Ovary (tissue), 3 donors: ENCODE results near the gene TACO1.

Experiments
- EP300 ChIP-seq: sonication (generic); formaldehyde crosslinking; IDR thresholded peaks from one replicate; pipeline ENCODE4 v1.6.1; 2017; ENCODE audit warnings: antibody characterized with exemption
- POLR2A ChIP-seq: fragments of 450-650 bp; IDR thresholded peaks from one replicate; pipeline ENCODE4 v1.6.1; 2017; ENCODE audit warnings: antibody characterized with exemption, mild to moderate bottlenecking, moderate library complexity
- TF ChIP-seq, protein P1 (sequence below), 3 donors: fragments of 450-650 bp in 2 of 3; fragments of 200-600 bp in 1 of 3; IDR thresholded peaks; one replicate each; pipeline versions ENCODE4 v1.5.1 to v1.8.0; 2016 to 2022; ENCODE audit warnings: antibody characterized with exemption in 3 of 3, mild to moderate bottlenecking in 1 of 3
- donor health status: DM: no; HTN: no; CAD: no.

DNA sequence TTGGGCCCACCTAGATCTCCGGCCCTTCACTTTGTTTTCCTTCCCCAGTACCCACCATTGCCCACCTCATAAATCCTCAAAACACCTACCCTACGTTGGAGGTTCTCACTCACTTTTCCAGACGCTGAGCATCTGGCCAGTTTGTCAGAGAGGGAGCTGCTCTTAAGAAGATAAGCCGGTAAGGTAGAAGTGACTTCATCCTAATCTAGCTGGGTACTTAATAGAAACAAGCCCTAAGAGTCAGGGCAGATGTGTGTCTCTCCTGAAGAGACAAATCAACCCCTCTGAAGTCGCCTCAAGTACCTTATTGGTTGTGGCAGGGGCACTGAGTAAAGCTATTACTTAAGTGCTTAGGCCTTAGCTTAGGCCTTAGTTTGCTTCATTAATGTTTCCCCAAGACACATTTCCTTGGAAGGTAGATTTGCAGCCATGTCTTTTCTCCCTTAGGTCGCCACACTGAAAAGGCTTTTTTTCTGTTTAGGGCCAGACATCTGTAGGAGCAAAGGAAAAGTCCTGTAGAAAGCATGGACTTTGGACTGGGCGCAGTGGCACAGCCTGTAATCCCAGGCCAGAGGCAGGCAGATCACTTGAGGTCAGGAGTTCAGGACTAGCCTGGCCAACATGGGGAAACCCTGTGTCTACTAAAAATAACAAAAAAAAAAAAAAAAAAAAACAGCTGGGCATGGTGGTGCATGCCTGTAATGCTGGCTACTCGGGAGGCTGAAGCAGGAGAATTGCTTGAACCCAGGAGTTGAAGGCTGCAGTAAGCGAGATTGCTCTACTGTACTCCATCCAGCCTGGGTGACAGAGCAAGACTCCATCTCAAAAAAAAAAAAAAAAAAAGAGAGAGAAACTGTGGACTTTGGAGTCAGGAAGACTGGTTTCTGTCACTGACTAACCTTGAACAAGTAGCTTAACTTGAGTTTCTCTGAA lies 1.0 kb downstream of the TACO1 start:
- TF ChIP-seq, protein P1, sequence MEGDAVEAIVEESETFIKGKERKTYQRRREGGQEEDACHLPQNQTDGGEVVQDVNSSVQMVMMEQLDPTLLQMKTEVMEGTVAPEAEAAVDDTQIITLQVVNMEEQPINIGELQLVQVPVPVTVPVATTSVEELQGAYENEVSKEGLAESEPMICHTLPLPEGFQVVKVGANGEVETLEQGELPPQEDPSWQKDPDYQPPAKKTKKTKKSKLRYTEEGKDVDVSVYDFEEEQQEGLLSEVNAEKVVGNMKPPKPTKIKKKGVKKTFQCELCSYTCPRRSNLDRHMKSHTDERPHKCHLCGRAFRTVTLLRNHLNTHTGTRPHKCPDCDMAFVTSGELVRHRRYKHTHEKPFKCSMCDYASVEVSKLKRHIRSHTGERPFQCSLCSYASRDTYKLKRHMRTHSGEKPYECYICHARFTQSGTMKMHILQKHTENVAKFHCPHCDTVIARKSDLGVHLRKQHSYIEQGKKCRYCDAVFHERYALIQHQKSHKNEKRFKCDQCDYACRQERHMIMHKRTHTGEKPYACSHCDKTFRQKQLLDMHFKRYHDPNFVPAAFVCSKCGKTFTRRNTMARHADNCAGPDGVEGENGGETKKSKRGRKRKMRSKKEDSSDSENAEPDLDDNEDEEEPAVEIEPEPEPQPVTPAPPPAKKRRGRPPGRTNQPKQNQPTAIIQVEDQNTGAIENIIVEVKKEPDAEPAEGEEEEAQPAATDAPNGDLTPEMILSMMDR (IDR thresholded peaks at IDR 0.05), result no peak
- TF ChIP-seq POLR2A, result no peak
- TF ChIP-seq EP300, result no peak
